Omental fat pad (tissue), 4 donors: ENCODE data around the gene NGEF. TPM values are rescaled to one million over a fixed set of nuclear protein-coding genes. Genes with fewer than 3 reads are reported as not detected.
A peak's percentile ranks its signal among the peaks of the same experiment; 100 is the strongest.
"Not testable (repeated sequence)": the region's sequence is repeated elsewhere in the genome, so short reads cannot be mapped to it uniquely, and the experiment has no call there.

Experiments used
- ATAC-seq: fragments of 150-250 bp; one replicate; pipeline ENCODE4 v1.9.1; 2016; ENCODE audit warnings: mild to moderate bottlenecking, moderate library complexity; ENCODE audit not compliant: low FRiP score
- DNase-seq: peaks from one replicate; pipeline ENCODE4 v3.0.0-alpha.2; 2019; ENCODE audit warnings: low spot score
- total RNA-seq, 4 donors: library from RNA; depleted of rRNA; stranded (reverse); fragments of >200 nt; gene quantifications; one replicate each; pipeline ENCODE4 v1.1.0, GENCODE V29; 2016
- TF ChIP-seq, protein P1 (sequence below), 3 donors: fragments of 450-650 bp; IDR thresholded peaks; one replicate each; pipeline ENCODE4 v1.5.1; 2016 to 2017; ENCODE audit warnings: antibody characterized with exemption in 3 of 3, mild to moderate bottlenecking in 3 of 3, moderate library complexity in 2 of 3

Gene NGEF
- total RNA-seq, 4 donors from 2014 or later = 1.1 to 1.9 (median 1.3) TPM; not detected in 1

DNA sequence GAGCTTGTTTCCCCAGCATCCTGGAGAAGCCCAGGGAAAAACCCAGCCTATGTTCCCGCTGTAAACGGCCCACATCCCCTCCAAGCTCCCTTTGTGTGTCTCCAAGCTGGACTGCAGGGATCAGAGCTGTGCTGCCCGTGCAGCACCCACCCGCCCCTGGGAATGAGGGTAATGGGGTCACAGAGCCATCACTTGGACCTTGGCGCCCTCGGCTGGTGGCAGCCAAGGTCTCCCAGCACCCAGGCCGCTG, 46.4 kb upstream of the NGEF start:
- DNase-seq (no peak), ATAC-seq (no peak)
- TF ChIP-seq, protein P1, sequence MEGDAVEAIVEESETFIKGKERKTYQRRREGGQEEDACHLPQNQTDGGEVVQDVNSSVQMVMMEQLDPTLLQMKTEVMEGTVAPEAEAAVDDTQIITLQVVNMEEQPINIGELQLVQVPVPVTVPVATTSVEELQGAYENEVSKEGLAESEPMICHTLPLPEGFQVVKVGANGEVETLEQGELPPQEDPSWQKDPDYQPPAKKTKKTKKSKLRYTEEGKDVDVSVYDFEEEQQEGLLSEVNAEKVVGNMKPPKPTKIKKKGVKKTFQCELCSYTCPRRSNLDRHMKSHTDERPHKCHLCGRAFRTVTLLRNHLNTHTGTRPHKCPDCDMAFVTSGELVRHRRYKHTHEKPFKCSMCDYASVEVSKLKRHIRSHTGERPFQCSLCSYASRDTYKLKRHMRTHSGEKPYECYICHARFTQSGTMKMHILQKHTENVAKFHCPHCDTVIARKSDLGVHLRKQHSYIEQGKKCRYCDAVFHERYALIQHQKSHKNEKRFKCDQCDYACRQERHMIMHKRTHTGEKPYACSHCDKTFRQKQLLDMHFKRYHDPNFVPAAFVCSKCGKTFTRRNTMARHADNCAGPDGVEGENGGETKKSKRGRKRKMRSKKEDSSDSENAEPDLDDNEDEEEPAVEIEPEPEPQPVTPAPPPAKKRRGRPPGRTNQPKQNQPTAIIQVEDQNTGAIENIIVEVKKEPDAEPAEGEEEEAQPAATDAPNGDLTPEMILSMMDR (IDR thresholded peaks at IDR 0.05) = no peak

DNA sequence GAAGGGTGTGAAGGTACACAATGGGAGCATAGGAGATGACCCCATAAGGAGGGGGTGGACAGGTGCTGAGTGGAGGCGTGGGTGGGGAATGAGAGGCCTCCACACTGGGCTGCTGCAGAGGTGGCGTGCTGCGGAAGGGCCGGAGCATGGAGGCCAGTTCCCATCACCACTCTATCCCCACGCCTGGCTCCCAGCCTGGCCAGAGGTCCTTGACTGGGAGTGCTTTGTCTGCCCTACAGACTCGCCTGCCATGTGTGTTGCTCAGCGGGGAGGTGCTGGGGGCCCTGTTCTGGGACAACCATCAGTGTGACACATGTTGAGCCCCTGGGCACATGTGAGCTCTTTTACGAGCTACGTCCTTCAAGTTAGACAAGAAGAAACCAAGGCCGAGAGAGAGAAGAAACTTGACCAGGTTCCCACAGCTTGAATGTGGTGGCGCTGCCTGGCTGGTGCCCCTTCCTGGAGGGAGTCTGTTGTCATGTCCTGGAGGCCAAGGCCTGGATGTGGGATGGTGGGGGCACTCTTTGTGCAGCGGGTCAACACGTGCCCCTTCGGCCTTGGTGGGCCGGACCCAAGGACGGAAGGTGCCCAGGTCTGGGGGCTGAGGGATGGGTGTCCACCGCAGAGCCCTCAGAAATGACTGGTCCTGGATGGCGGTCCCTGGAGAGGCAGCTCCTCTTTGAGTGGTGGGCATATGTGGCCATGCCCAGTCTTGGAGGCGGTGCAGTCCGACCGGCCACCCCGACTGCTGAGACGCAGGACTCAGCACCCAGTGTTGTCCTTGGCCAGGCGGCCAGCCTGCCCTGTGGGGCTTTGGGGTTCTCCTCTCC, 45.9 kb upstream of the NGEF start:
- no peak for ATAC-seq
- no peak for DNase-seq
- TF ChIP-seq, protein P1 (IDR thresholded peaks at IDR 0.05) = no peak

- no peak for ATAC-seq
- DNase-seq = no peak
- TF ChIP-seq, protein P1 (IDR thresholded peaks at IDR 0.05) = no peak
These were observed 44.0 kb upstream of the NGEF start for GRCh38 chr2:233056961-233057605.

GRCh38 chr2:233055362-233055761, 42.3 kb upstream of the NGEF start:
- no peak for ATAC-seq
- no peak for DNase-seq
- TF ChIP-seq, protein P1 (IDR thresholded peaks at IDR 0.05) = no peak

GRCh38 chr2:233053928-233054784, 41.1 kb upstream of the NGEF start:
- no peak for ATAC-seq
- TF ChIP-seq, protein P1 (IDR thresholded peaks at IDR 0.05) = peak in 1 of 3 donors; percentile 70
- no peak for DNase-seq

DNA sequence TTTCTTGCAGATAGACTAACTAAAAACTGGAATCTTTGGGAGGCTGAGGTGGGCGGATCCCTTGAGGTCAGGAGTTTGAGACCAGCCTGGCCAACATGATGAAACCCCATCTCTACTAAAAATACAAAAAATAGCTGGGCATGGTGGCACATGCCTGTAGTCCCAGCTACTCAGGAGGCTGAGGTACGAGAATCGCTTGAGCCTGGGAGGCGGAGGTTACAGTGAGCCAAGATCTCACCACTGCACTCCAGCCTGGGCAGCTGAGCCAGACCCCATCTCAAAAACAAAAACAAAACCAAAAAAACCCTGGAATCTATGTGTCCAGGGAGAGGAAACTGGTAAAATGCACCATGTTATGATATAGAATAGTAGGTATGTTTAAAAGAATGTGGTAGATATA, 39.5 kb upstream of the NGEF start:
- not testable (repeated sequence) for ATAC-seq, DNase-seq
